Measurements from ENCODE around the gene MED25.

The MED25 gene

GRCh38 chr19:49877879-49878743 lies 60.0 kb downstream of the MED25 start:
- no peaks in the 10 kb centered on the region; the same call in 1 of the 2 replicates for H3K36me3 ChIP-seq (ENCODE audit: insufficient read depth)
- H3K4me1 ChIP-seq (ENCODE audit: low read depth, poor library complexity, severe bottlenecking) = peaks cover 20% of the 10 kb centered on the region
- peak overlapping the region; percentile 88 for H3K4me2 ChIP-seq
- peak overlapping the region; percentile 94 for H3K9ac ChIP-seq
- no peaks in the 10 kb centered on the region for H3K27me3 ChIP-seq (ENCODE audit: insufficient read depth, low read depth)
- peak overlapping the region; percentile 94 for H3K27ac ChIP-seq
- no peak overlapping the region for H3K4me3 ChIP-seq (IDR thresholded peaks at IDR 0.05; ENCODE audit: insufficient read depth, low read depth, low read length)
- H2AFZ ChIP-seq (ENCODE audit: low read depth) = peak overlapping the region; percentile 75
- H3K79me2 ChIP-seq (ENCODE audit: insufficient read depth, low read depth) = peaks cover 23% of the 10 kb centered on the region
- no peaks in the 10 kb centered on the region for H4K20me1 ChIP-seq (ENCODE audit: insufficient read depth)
- no peak for TF ChIP-seq CTCF (conservative IDR thresholded peaks at IDR 0.05; ENCODE audit: low read depth, low read length)

- Histone ChIP-seq H3K4me2 (peak overlapping the region; percentile 88; the same call in 1 of the 2 replicates), H2AFZ (ENCODE audit: low read depth) (no peak overlapping the region), H3K4me1 (ENCODE audit: low read depth, poor library complexity, severe bottlenecking) (peaks cover 20% of the 10 kb centered on the region), H3K9ac (no peak overlapping the region), H4K20me1 (ENCODE audit: insufficient read depth) (no peaks in the 10 kb centered on the region), H3K4me3 (IDR thresholded peaks at IDR 0.05; ENCODE audit: insufficient read depth, low read depth, low read length) (no peak overlapping the region), H3K79me2 (ENCODE audit: insufficient read depth, low read depth) (peaks cover 23% of the 10 kb centered on the region), H3K36me3 (ENCODE audit: insufficient read depth) (no peaks in the 10 kb centered on the region; the same call in 1 of the 2 replicates), H3K27me3 (ENCODE audit: insufficient read depth, low read depth) (no peaks in the 10 kb centered on the region), H3K27ac (no peak overlapping the region)
- TF ChIP-seq CTCF (conservative IDR thresholded peaks at IDR 0.05; ENCODE audit: low read depth, low read length) = no peak
Observed at GRCh38 chr19:49878744-49879070, 60.6 kb downstream of the MED25 start.

- H3K4me3 ChIP-seq (IDR thresholded peaks at IDR 0.05; ENCODE audit: insufficient read depth, low read depth, low read length) = no peak overlapping the region
- H3K27me3 ChIP-seq (ENCODE audit: insufficient read depth, low read depth) = no peaks in the 10 kb centered on the region
- H3K36me3 ChIP-seq (ENCODE audit: insufficient read depth) = no peaks in the 10 kb centered on the region; the same call in 1 of the 2 replicates
- H3K9ac ChIP-seq = no peak overlapping the region
- no peaks in the 10 kb centered on the region for H4K20me1 ChIP-seq (ENCODE audit: insufficient read depth)
- no peak overlapping the region for H2AFZ ChIP-seq (ENCODE audit: low read depth)
- no peak overlapping the region for H3K27ac ChIP-seq
- H3K79me2 ChIP-seq (ENCODE audit: insufficient read depth, low read depth) = peaks cover 20% of the 10 kb centered on the region
- TF ChIP-seq CTCF (conservative IDR thresholded peaks at IDR 0.05; ENCODE audit: low read depth, low read length) = no peak
- H3K4me2 ChIP-seq = no peak overlapping the region; the same call in 1 of the 2 replicates
- peaks cover 20% of the 10 kb centered on the region for H3K4me1 ChIP-seq (ENCODE audit: low read depth, poor library complexity, severe bottlenecking)
Observed at GRCh38 chr19:49879243-49879963, 61.3 kb downstream of the MED25 start.

GRCh38 chr19:49880162-49880869 lies 62.2 kb downstream of the MED25 start:
- Histone ChIP-seq H3K27me3 (ENCODE audit: insufficient read depth, low read depth) (no peaks in the 10 kb centered on the region), H3K4me3 (IDR thresholded peaks at IDR 0.05; ENCODE audit: insufficient read depth, low read depth, low read length) (no peak overlapping the region), H3K4me1 (ENCODE audit: low read depth, poor library complexity, severe bottlenecking) (peaks cover 21% of the 10 kb centered on the region), H3K27ac (no peak overlapping the region), H3K79me2 (ENCODE audit: insufficient read depth, low read depth) (peaks cover 10% of the 10 kb centered on the region), H3K4me2 (no peak overlapping the region), H3K36me3 (ENCODE audit: insufficient read depth) (no peaks in the 10 kb centered on the region; the same call in 1 of the 2 replicates), H2AFZ (ENCODE audit: low read depth) (no peak overlapping the region), H3K9ac (no peak overlapping the region), H4K20me1 (ENCODE audit: insufficient read depth) (no peaks in the 10 kb centered on the region)
- TF ChIP-seq CTCF (conservative IDR thresholded peaks at IDR 0.05; ENCODE audit: low read depth, low read length) = no peak
